DMS53 treated with DMSO at 0.1 percent for 48 hours (cell line): ENCODE data around the gene PMPCA.

Experiments used
- DNase-seq: peaks from one replicate; lab custom pipeline; 2025; ENCODE audit not compliant: unreplicated experiment; lab: John Stamatoyannopoulos, UW

PMPCA gene

GRCh38 chr9:136451221-136451877 lies 40.9 kb downstream of the PMPCA start:
- DNase-seq: no peak

- no peak for DNase-seq
Measured at GRCh38 chr9:136453326-136453725, 42.9 kb downstream of the PMPCA start.

GRCh38 chr9:136454026-136454796 lies 43.8 kb downstream of the PMPCA start:
- no peak for DNase-seq

GRCh38 chr9:136455043-136456002 lies 44.9 kb downstream of the PMPCA start:
- DNase-seq: no peak

- no peak for DNase-seq
Measured at GRCh38 chr9:136456258-136456657, 45.8 kb downstream of the PMPCA start.

- DNase-seq: no peak
Measured at GRCh38 chr9:136457326-136457725, 46.9 kb downstream of the PMPCA start.

- DNase-seq: no peak
Measured at GRCh38 chr9:136459425-136459824, 49.0 kb downstream of the PMPCA start.

GRCh38 chr9:136460772-136461325 lies 50.4 kb downstream of the PMPCA start:
- DNase-seq: no peak

GRCh38 chr9:136462664-136463063 lies 52.2 kb downstream of the PMPCA start:
- DNase-seq: no peak

GRCh38 chr9:136463578-136463977 lies 53.1 kb downstream of the PMPCA start:
- no peak for DNase-seq

- no peak for DNase-seq
Measured at GRCh38 chr9:136464241-136464640, 53.8 kb downstream of the PMPCA start.

- DNase-seq: no peak
Measured at GRCh38 chr9:136465500-136466154, 55.2 kb downstream of the PMPCA start.

- DNase-seq: no peak
Measured at GRCh38 chr9:136466155-136466541, 55.7 kb downstream of the PMPCA start.

GRCh38 chr9:136467766-136468165 lies 57.3 kb downstream of the PMPCA start:
- DNase-seq: no peak

- DNase-seq: no peak
Measured at GRCh38 chr9:136470356-136470755, 59.9 kb downstream of the PMPCA start.

- DNase-seq: no peak
Measured at GRCh38 chr9:136470792-136471469, 60.5 kb downstream of the PMPCA start.

- no peak for DNase-seq
Measured at GRCh38 chr9:136471802-136472487, 61.5 kb downstream of the PMPCA start.

GRCh38 chr9:136472640-136473353 lies 62.3 kb downstream of the PMPCA start:
- DNase-seq: no peak

- no peak for DNase-seq
Measured at GRCh38 chr9:136473354-136473721, 62.9 kb downstream of the PMPCA start.
